Testis (tissue), 2 donors: Measurements from ENCODE around the gene HS3ST4.

Experiments
- POLR2A ChIP-seq: fragments of 450-650 bp; IDR thresholded peaks from one replicate; pipeline ENCODE4 v1.6.1; 2017; ENCODE audit warnings: antibody characterized with exemption, mild to moderate bottlenecking, moderate library complexity
- TF ChIP-seq, protein P1 (sequence below), 3 experiments: fragments of 450-650 bp in 2 of 3; fragments of 200-600 bp in 1 of 3; sonication (generic) in 1 of 3; IDR thresholded peaks; one replicate each; pipeline ENCODE4 v1.5.1; 2016 to 2019; ENCODE audit warnings: antibody characterized with exemption in 3 of 3, mild to moderate bottlenecking in 2 of 3, moderate library complexity in 1 of 3

DNA sequence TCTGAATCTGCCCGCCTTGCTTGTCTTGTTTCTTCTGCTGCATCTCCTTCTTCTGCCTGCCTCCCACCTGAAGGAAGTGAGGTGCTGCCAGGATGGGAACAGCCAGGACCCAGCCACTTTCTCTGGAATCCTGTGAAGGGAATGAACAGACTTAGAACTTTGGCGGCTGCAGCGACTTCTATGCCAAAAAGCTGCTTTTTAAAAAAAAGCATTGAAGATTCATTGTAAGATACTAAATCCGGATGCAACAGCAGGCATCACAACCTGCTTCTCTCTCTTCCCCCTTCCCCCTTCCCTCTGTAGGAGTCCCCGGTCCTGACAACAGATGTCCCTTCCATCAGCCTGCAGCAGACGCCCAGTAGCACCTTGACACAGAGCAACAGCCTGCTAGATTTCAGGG, 176.3 kb downstream of the HS3ST4 start:
- TF ChIP-seq POLR2A: no peak
- TF ChIP-seq, protein P1, sequence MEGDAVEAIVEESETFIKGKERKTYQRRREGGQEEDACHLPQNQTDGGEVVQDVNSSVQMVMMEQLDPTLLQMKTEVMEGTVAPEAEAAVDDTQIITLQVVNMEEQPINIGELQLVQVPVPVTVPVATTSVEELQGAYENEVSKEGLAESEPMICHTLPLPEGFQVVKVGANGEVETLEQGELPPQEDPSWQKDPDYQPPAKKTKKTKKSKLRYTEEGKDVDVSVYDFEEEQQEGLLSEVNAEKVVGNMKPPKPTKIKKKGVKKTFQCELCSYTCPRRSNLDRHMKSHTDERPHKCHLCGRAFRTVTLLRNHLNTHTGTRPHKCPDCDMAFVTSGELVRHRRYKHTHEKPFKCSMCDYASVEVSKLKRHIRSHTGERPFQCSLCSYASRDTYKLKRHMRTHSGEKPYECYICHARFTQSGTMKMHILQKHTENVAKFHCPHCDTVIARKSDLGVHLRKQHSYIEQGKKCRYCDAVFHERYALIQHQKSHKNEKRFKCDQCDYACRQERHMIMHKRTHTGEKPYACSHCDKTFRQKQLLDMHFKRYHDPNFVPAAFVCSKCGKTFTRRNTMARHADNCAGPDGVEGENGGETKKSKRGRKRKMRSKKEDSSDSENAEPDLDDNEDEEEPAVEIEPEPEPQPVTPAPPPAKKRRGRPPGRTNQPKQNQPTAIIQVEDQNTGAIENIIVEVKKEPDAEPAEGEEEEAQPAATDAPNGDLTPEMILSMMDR (IDR thresholded peaks at IDR 0.05): no peak
